Karpas-422 (cell line): ENCODE data around the gene SLC16A2. TPM values are rescaled to one million over a fixed set of nuclear protein-coding genes. Genes with fewer than 3 reads are reported as not detected.

Experiments
- DNase-seq: peaks from one replicate; pipeline ENCODE4 v3.0.0-alpha.2; 2015
- H2AFZ ChIP-seq: fragments of 200-600 bp; sonication (generic); 2 replicates; pipeline ENCODE4 v1.6.1; 2014; ENCODE audit warnings: antibody characterized with exemption, low read length, mixed read lengths
- H3K27ac ChIP-seq: fragments of 200-600 bp; sonication (generic); 2 replicates; pipeline ENCODE4 v1.5.1; 2014; ENCODE audit warnings: mild to moderate bottlenecking, low read length, moderate library complexity
- H3K27me3 ChIP-seq: fragments of 200-600 bp; sonication (generic); 2 replicates; pipeline ENCODE4 v1.6.1; 2014; ENCODE audit warnings: low read length, mixed read lengths
- H3K36me3 ChIP-seq: fragments of 200-600 bp; sonication (generic); 2 replicates; pipeline ENCODE4 v1.6.1; 2014; ENCODE audit warnings: low read length, mixed read lengths; ENCODE audit not compliant: insufficient read depth
- H3K4me1 ChIP-seq: fragments of 200-600 bp; sonication (generic); 2 replicates; pipeline ENCODE4 v1.6.1; 2014; ENCODE audit warnings: mild to moderate bottlenecking, low read length, mixed read lengths
- H3K4me2 ChIP-seq: fragments of 200-600 bp; sonication (generic); 2 replicates; pipeline ENCODE4 v1.6.1; 2014; ENCODE audit warnings: low read length, low read depth, mild to moderate bottlenecking; ENCODE audit not compliant: poor library complexity, severe bottlenecking
- H3K4me3 ChIP-seq: fragments of 200-600 bp; sonication (generic); 2 replicates; pipeline ENCODE4 v1.5.1; 2014; ENCODE audit warnings: mild to moderate bottlenecking, antibody characterized with exemption, low read length, mixed read lengths
- H3K79me2 ChIP-seq: fragments of 200-600 bp; sonication (generic); 2 replicates; pipeline ENCODE4 v1.6.1; 2014; ENCODE audit warnings: mild to moderate bottlenecking, low read length, mixed read lengths
- H3K9ac ChIP-seq: fragments of 200-600 bp; sonication (generic); 2 replicates; pipeline ENCODE4 v1.6.0; 2014; ENCODE audit warnings: low read length
- H3K9me2 ChIP-seq: fragments of 200-600 bp; sonication (generic), shearing (Covaris generic); replicated peaks from 2 replicates; pipeline ENCODE4 v1.6.0; 2014; ENCODE audit warnings: mild to moderate bottlenecking, low read length, moderate library complexity; ENCODE audit not compliant: insufficient read depth
- H3K9me3 ChIP-seq: fragments of 300-700, 200-600 bp; sonication (generic); 2 replicates; pipeline ENCODE4 v1.6.1; 2014; ENCODE audit warnings: low read length, mixed read lengths
- H4K20me1 ChIP-seq: fragments of 200-600 bp; sonication (generic); 2 replicates; pipeline ENCODE4 v1.6.1; 2014; ENCODE audit warnings: mild to moderate bottlenecking, antibody characterized with exemption, low read length, low read depth; ENCODE audit not compliant: insufficient read depth
- total RNA-seq: library from RNA; depleted of rRNA; stranded (reverse); fragments of >200 nt; shearing (Covaris generic); gene quantifications from 2 replicates; pipeline ENCODE4 v1.2.3, GENCODE V29; 2014; ENCODE audit warnings: low replicate concordance

Gene SLC16A2
- total RNA-seq, 1 experiment from 2014 or later = not detected

GRCh38 chrX:74536152-74536831, 115.0 kb downstream of the SLC16A2 start:
- Histone ChIP-seq H3K9me3 (no peaks in the 10 kb centered on the region), H3K27ac (no peak overlapping the region), H3K9ac (peak overlapping the region; percentile 55), H3K4me3 (peak overlapping the region; percentile 68), H3K79me2 (no peaks in the 10 kb centered on the region), H2AFZ (peak overlapping the region; percentile 84; the same call in 1 of the 2 replicates), H4K20me1 (no peaks in the 10 kb centered on the region), H3K4me2 (peak overlapping the region; percentile 71), H3K36me3 (no peaks in the 10 kb centered on the region), H3K27me3 (no peaks in the 10 kb centered on the region), H3K9me2 (no peaks in the 10 kb centered on the region), H3K4me1 (peaks cover 16% of the 10 kb centered on the region)
- peak; percentile 59 for DNase-seq

- Histone ChIP-seq H3K4me3 (peak overlapping the region; percentile 68), H3K27ac (no peak overlapping the region), H3K9ac (peak overlapping the region; percentile 55)
Measured at GRCh38 chrX:74536832-74537371, 115.6 kb downstream of the SLC16A2 start.

GRCh38 chrX:74540635-74541249, 119.4 kb downstream of the SLC16A2 start:
- H3K27me3 ChIP-seq = no peaks in the 10 kb centered on the region
- no peaks in the 10 kb centered on the region for H3K36me3 ChIP-seq
- H2AFZ ChIP-seq = no peak overlapping the region
- DNase-seq = peak; percentile 9
- H3K4me3 ChIP-seq = no peak overlapping the region
- no peak overlapping the region for H3K9ac ChIP-seq
- H3K79me2 ChIP-seq = no peaks in the 10 kb centered on the region
- H4K20me1 ChIP-seq = no peaks in the 10 kb centered on the region
- H3K9me3 ChIP-seq = no peaks in the 10 kb centered on the region
- H3K4me2 ChIP-seq = no peak overlapping the region
- no peak overlapping the region for H3K27ac ChIP-seq
- peaks cover 11% of the 10 kb centered on the region for H3K4me1 ChIP-seq
- H3K9me2 ChIP-seq = no peaks in the 10 kb centered on the region; the same call in 1 of the 2 replicates

More at GRCh38 chrX:74536832-74537371, 115.6 kb downstream of the SLC16A2 start:
- no peaks in the 10 kb centered on the region for H3K9me3 ChIP-seq
- peak overlapping the region; percentile 84; the same call in 1 of the 2 replicates for H2AFZ ChIP-seq
- peaks cover 16% of the 10 kb centered on the region for H3K4me1 ChIP-seq
- H3K36me3 ChIP-seq = no peaks in the 10 kb centered on the region
- DNase-seq = no peak
- H3K4me2 ChIP-seq = peak overlapping the region; percentile 71
- no peaks in the 10 kb centered on the region for H3K79me2 ChIP-seq
- H4K20me1 ChIP-seq = no peaks in the 10 kb centered on the region
- no peaks in the 10 kb centered on the region; the same call in 1 of the 2 replicates for H3K9me2 ChIP-seq
- no peaks in the 10 kb centered on the region for H3K27me3 ChIP-seq

GRCh38 chrX:74545880-74546523, 124.7 kb downstream of the SLC16A2 start:
- no peaks in the 10 kb centered on the region for H3K79me2 ChIP-seq
- no peak overlapping the region for H3K4me2 ChIP-seq
- no peak for DNase-seq
- H3K9ac ChIP-seq = no peak overlapping the region
- H3K9me2 ChIP-seq = no peaks in the 10 kb centered on the region; the same call in 1 of the 2 replicates
- H3K27ac ChIP-seq = no peak overlapping the region
- H2AFZ ChIP-seq = no peak overlapping the region
- H3K4me1 ChIP-seq = no peaks in the 10 kb centered on the region
- H3K27me3 ChIP-seq = no peaks in the 10 kb centered on the region
- H3K4me3 ChIP-seq = no peak overlapping the region
- no peaks in the 10 kb centered on the region for H4K20me1 ChIP-seq
- no peaks in the 10 kb centered on the region for H3K9me3 ChIP-seq
- no peaks in the 10 kb centered on the region for H3K36me3 ChIP-seq

GRCh38 chrX:74546984-74547383, 125.7 kb downstream of the SLC16A2 start:
- Histone ChIP-seq H2AFZ (no peak overlapping the region), H3K9me3 (no peaks in the 10 kb centered on the region), H3K4me2 (no peak overlapping the region), H3K9me2 (no peaks in the 10 kb centered on the region), H3K27ac (no peak overlapping the region), H4K20me1 (no peaks in the 10 kb centered on the region), H3K4me3 (no peak overlapping the region), H3K4me1 (no peaks in the 10 kb centered on the region), H3K36me3 (no peaks in the 10 kb centered on the region), H3K9ac (no peak overlapping the region), H3K27me3 (no peaks in the 10 kb centered on the region), H3K79me2 (no peaks in the 10 kb centered on the region)
- DNase-seq = no peak

GRCh38 chrX:74550295-74550802, 129.1 kb downstream of the SLC16A2 start:
- Histone ChIP-seq H3K4me3 (no peak overlapping the region), H3K27me3 (no peaks in the 10 kb centered on the region), H3K9me3 (no peaks in the 10 kb centered on the region), H3K36me3 (no peaks in the 10 kb centered on the region), H2AFZ (no peak overlapping the region), H3K27ac (no peak overlapping the region), H3K4me2 (peak overlapping the region; percentile 26), H4K20me1 (no peaks in the 10 kb centered on the region), H3K79me2 (no peaks in the 10 kb centered on the region), H3K9me2 (no peaks in the 10 kb centered on the region), H3K9ac (no peak overlapping the region), H3K4me1 (no peaks in the 10 kb centered on the region)
- DNase-seq = peak; percentile 93

GRCh38 chrX:74551934-74552333, 130.6 kb downstream of the SLC16A2 start:
- Histone ChIP-seq H3K4me3 (no peak overlapping the region), H3K4me2 (no peak overlapping the region), H3K36me3 (no peaks in the 10 kb centered on the region), H4K20me1 (no peaks in the 10 kb centered on the region), H3K79me2 (no peaks in the 10 kb centered on the region), H3K9me2 (no peaks in the 10 kb centered on the region), H3K9me3 (no peaks in the 10 kb centered on the region), H3K4me1 (no peaks in the 10 kb centered on the region), H2AFZ (no peak overlapping the region), H3K27ac (no peak overlapping the region), H3K9ac (no peak overlapping the region), H3K27me3 (no peaks in the 10 kb centered on the region)
- no peak for DNase-seq

GRCh38 chrX:74557378-74557777, 136.1 kb downstream of the SLC16A2 start:
- H3K27ac ChIP-seq = no peak overlapping the region
- DNase-seq = no peak
- H4K20me1 ChIP-seq = no peaks in the 10 kb centered on the region
- no peaks in the 10 kb centered on the region for H3K36me3 ChIP-seq
- no peaks in the 10 kb centered on the region for H3K4me1 ChIP-seq
- no peak overlapping the region for H3K4me2 ChIP-seq
- no peaks in the 10 kb centered on the region for H3K27me3 ChIP-seq
- H3K79me2 ChIP-seq = no peaks in the 10 kb centered on the region
- H3K4me3 ChIP-seq = no peak overlapping the region
- no peak overlapping the region for H2AFZ ChIP-seq
- H3K9ac ChIP-seq = no peak overlapping the region
- no peaks in the 10 kb centered on the region for H3K9me2 ChIP-seq
- H3K9me3 ChIP-seq = no peaks in the 10 kb centered on the region
